PFSK-1 (cell line): ENCODE results near the gene EWSR1.

Experiments used
- FOXP2 ChIP-seq: optimal IDR thresholded peaks from 2 replicates; pipeline ENCODE3; 2011; ENCODE audit warnings: borderline replicate concordance, control low read depth, inconsistent platforms; ENCODE audit not compliant: insufficient read depth; ENCODE audit errors: extremely low read length, extremely low read depth
- POLR2AphosphoS5 ChIP-seq: IDR thresholded peaks from 2 replicates; pipeline ENCODE4 v1.6.1; 2012; ENCODE audit warnings: low read depth, mild to moderate bottlenecking, control low read depth, low read length, moderate library complexity
- SIN3A ChIP-seq: IDR thresholded peaks from 2 replicates; pipeline ENCODE4 v1.6.1; 2012; ENCODE audit warnings: mild to moderate bottlenecking, low read length, moderate library complexity, borderline replicate concordance; ENCODE audit not compliant: insufficient read depth
- TAF1 ChIP-seq: IDR thresholded peaks from 2 replicates; pipeline ENCODE4 v1.6.1; 2012; ENCODE audit warnings: low read length, control low read depth, borderline replicate concordance; ENCODE audit not compliant: insufficient read depth
- TF ChIP-seq, protein P1 (sequence below), 2 experiments: IDR thresholded peaks; 2 replicates each; pipeline versions ENCODE4 v1.6.1 to v1.8.0; 2011 to 2012; ENCODE audit warnings: low read depth in 2 of 2, low read length in 2 of 2, control low read depth in 1 of 2, inconsistent platforms in 1 of 2, mild to moderate bottlenecking in 1 of 2, moderate library complexity in 1 of 2; ENCODE audit not compliant: insufficient read depth in 1 of 2

Gene EWSR1

DNA sequence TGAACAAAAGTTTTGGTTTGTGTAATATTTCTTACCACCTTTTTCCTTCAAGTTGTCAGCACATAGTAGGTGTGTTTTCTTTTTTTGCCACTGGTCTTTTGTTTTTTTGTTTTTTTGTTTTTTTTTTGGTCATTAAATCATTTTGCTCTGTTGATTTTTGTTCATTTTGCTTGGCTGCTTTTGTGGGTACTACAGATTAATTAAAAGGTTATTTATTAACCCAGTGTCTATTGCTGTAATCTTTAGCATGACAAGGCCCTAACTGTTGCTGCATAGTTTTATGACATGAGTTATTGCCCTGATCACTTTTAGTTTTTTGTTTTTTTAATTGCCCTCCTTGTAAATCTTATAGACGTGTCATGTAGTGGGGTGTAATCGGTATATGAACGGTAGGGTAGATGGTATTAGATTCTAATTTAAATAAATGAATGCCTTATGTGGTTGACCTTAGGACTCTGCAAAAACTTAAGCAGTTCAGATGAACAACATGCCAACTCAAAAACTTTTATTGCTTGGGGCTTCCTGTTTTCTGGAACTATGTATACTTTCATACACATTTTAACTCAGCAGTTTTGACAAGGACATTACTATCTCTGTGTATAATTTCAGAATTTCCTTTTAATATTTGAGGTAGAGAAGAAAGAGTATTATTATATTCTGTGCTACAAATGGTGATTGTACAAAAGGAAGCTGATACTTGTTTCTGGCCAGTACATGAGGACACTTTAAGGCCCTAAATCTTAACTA is 7.9 kb downstream of the EWSR1 start:
- no peak for TF ChIP-seq POLR2AphosphoS5
- no peak for TF ChIP-seq FOXP2
- TF ChIP-seq, protein P1, sequence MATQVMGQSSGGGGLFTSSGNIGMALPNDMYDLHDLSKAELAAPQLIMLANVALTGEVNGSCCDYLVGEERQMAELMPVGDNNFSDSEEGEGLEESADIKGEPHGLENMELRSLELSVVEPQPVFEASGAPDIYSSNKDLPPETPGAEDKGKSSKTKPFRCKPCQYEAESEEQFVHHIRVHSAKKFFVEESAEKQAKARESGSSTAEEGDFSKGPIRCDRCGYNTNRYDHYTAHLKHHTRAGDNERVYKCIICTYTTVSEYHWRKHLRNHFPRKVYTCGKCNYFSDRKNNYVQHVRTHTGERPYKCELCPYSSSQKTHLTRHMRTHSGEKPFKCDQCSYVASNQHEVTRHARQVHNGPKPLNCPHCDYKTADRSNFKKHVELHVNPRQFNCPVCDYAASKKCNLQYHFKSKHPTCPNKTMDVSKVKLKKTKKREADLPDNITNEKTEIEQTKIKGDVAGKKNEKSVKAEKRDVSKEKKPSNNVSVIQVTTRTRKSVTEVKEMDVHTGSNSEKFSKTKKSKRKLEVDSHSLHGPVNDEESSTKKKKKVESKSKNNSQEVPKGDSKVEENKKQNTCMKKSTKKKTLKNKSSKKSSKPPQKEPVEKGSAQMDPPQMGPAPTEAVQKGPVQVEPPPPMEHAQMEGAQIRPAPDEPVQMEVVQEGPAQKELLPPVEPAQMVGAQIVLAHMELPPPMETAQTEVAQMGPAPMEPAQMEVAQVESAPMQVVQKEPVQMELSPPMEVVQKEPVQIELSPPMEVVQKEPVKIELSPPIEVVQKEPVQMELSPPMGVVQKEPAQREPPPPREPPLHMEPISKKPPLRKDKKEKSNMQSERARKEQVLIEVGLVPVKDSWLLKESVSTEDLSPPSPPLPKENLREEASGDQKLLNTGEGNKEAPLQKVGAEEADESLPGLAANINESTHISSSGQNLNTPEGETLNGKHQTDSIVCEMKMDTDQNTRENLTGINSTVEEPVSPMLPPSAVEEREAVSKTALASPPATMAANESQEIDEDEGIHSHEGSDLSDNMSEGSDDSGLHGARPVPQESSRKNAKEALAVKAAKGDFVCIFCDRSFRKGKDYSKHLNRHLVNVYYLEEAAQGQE (IDR thresholded peaks at IDR 0.05; ENCODE audit: insufficient read depth in 1 of 2, low read depth in 2 of 2, low read length in 2 of 2): no peak
- no peak for TF ChIP-seq TAF1
- TF ChIP-seq SIN3A: no peak

DNA sequence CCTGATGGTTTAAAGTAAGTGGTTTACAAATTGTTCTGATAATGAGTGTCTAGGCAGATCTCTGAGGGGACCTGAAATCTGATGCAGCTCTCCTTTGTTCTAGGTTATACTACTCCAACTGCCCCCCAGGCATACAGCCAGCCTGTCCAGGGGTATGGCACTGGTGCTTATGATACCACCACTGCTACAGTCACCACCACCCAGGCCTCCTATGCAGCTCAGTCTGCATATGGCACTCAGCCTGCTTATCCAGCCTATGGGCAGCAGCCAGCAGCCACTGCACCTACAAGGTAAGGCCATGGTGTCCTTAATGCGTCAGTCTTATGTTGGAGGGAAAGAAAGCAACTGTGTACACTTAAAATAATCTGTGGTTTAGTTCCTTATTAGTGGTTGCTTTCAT is 9.9 kb downstream of the EWSR1 start:
- TF ChIP-seq, protein P1 (IDR thresholded peaks at IDR 0.05; ENCODE audit: insufficient read depth in 1 of 2, low read depth in 2 of 2, low read length in 2 of 2): no peak
- no peak for TF ChIP-seq POLR2AphosphoS5
- TF ChIP-seq TAF1: no peak
- no peak for TF ChIP-seq FOXP2
- no peak for TF ChIP-seq SIN3A

DNA sequence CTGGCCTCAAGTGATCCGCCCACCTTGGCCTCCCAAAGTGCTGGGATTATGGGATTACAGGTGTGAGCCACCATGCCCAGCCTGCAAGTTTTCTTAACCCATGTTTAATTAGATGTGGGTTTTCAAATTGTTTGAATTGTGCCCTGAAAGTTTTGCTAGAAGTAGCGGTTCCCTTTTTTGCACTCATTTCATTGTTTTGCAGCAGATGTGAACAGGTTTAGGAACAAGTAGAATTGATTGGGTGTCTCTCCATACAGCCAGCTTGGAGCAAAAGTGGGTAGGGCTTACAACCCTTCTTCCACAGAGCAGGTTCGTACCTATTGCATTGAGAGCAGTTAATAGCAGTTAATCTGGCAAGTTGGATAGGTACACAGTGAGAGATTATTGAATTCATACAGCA is 16.1 kb downstream of the EWSR1 start:
- TF ChIP-seq, protein P1 (IDR thresholded peaks at IDR 0.05; ENCODE audit: insufficient read depth in 1 of 2, low read depth in 2 of 2, low read length in 2 of 2): no peak
- TF ChIP-seq FOXP2: no peak
- no peak for TF ChIP-seq POLR2AphosphoS5
- no peak for TF ChIP-seq TAF1
- no peak for TF ChIP-seq SIN3A

DNA sequence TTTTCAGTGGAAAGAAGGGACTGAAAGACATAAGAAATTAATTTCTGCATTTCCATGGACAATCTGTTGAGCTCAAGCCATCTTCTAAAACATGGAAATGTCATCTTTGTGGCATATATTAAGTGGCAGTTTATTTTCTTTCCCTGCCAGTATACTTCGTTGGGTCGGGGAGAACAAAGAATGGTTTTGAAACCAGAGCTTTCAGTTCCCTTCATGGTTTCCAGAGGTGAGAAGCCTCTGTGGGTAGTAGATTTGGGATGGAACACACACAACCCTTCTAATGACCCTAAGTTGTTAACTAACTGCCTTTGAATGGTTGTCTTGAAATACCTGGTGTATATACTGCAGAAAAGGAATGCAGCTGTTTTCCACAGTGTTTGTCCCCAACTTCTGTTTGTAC is 20.8 kb downstream of the EWSR1 start:
- no peak for TF ChIP-seq FOXP2
- TF ChIP-seq POLR2AphosphoS5: no peak
- TF ChIP-seq TAF1: no peak
- no peak for TF ChIP-seq SIN3A
- TF ChIP-seq, protein P1 (IDR thresholded peaks at IDR 0.05; ENCODE audit: insufficient read depth in 1 of 2, low read depth in 2 of 2, low read length in 2 of 2): no peak
